HG03280 (cell line): Measurements from ENCODE around the gene ALOXE3.

Experiments
- ATAC-seq: cut with Tn5 transposase; IDR thresholded peaks from one replicate; pipeline ENCODE4 v1.9.1; 2021; ENCODE audit warnings: mild to moderate bottlenecking, moderate library complexity; ENCODE audit not compliant: unreplicated experiment

The ALOXE3 gene

DNA sequence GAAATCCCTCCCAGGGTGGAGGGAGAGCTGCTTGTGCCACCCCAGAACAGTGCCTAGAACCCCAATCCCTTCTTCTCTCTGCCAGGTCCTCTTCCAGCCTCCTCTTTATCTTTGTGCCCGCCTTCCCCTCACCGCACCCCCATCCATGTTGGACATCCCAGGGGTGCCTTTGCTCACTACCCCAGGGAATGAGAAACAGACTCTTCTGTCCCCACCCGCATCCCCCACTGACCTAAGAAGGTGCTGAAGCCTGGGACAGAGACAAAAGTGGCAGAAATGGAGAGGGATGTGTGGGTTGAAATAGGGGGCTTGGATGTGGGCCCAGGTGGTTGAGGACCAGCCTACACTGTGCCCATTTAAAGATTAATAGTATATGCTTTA is 62.5 kb downstream of the ALOXE3 start:
- ATAC-seq: no peak

GRCh38 chr17:8053600-8053999 is 64.7 kb downstream of the ALOXE3 start:
- ATAC-seq: no peak

- ATAC-seq: no peak
These were observed 65.8 kb downstream of the ALOXE3 start for GRCh38 chr17:8052256-8053252.

DNA sequence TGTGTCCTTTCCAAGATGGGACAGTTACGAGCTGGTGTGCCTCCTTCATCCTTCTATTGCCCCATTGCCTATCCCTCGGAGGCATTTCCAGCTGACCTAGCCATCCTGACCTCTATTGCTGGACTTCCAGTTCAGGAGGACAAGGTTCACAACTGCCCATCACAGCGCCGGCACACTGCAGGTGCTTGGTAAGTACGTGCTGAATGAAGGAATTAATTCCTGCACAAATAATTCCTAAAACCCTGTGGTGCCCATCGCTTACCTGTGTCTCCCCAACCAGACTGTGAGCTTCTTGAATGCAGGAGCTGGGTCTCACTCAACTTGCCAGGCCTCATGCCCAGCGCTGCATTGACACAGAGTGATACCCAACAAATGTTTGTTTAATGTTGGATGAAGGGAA is 66.5 kb downstream of the ALOXE3 start:
- ATAC-seq: no peak

- ATAC-seq: no peak
These were observed 69.6 kb downstream of the ALOXE3 start for GRCh38 chr17:8048736-8049135.

DNA sequence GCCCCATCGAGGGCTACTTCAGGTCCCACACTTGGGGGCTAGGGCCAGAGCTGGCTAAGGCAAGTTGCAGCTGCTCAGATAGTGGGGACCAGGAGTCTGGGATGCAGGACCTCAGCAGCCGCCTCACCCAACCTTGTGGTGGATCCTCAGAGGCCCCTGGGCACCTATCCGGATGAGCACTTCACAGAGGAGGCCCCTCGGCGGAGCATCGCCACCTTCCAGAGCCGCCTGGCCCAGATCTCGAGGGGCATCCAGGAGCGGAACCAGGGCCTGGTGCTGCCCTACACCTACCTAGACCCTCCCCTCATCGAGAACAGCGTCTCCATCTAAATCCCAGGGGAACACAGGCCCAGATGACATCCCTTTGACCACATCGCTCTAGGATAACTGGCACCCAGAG is 70.1 kb downstream of the ALOXE3 start:
- ATAC-seq: no peak

- no peak for ATAC-seq
These were observed 70.6 kb downstream of the ALOXE3 start for GRCh38 chr17:8047769-8048110.

DNA sequence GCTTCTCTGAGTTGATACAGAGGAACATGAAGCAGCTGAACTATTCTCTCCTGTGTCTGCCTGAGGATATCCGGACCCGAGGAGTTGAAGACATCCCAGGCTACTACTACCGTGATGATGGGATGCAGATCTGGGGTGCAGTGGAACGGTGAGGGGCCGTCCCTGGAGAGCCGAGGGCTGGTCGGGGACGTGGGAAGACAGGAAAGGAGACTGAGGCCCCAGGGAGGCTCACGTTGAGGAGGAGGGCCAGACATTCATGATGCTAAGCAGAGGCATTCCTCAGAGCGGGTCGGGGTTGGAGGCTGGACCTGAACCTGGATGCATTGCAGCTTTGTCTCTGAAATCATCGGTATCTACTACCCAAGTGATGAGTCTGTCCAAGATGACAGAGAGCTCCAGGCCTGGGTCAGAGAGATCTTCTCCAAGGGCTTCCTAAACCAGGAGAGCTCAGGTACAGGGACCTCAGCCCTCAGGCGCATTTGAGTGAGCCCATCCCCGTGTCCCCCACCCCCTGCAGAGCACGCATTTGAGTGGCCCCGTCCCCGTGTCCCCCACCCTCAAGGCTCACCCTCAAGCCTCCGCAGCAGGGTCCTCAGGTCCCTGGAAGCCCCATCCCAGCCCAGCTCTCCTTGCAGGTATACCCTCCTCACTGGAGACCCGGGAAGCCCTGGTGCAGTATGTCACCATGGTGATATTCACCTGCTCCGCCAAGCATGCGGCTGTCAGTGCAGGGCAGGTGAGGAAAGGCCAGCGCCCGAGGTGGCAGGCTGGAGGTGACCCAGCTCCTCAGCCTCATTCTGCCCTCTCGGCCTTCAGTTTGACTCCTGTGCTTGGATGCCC is 71.2 kb downstream of the ALOXE3 start:
- ATAC-seq: no peak

- ATAC-seq: no peak
These were observed 71.9 kb downstream of the ALOXE3 start for GRCh38 chr17:8046306-8046928.
